Kidney (tissue), 14 donors: ENCODE results near the gene SNAPIN. TPM values are rescaled to one million over a fixed set of nuclear protein-coding genes. Genes with fewer than 3 reads are reported as not detected.

Experiments used
- DNase-seq, 5 donors: peaks; one replicate each; pipeline ENCODE4 v3.0.0-alpha.2; 2013 to 2020
- FAIRE-seq: peaks from 2 replicates; lab custom pipeline; 2012; peaks lifted over from hg19 to GRCh38; lab: Jason Lieb, UNC
- H3K27ac ChIP-seq, 2 donors: one replicate each; pipeline ENCODE4 v1.7.0; 2013; ENCODE audit warnings: low read depth in 2 of 2, low read length in 2 of 2, inconsistent platforms in 1 of 2
- H3K27me3 ChIP-seq: one replicate; pipeline ENCODE4 v1.7.1; 2013; ENCODE audit warnings: low read length, inconsistent platforms; ENCODE audit not compliant: control insufficient read depth, insufficient read depth
- H3K36me3 ChIP-seq, 3 donors: one replicate each; pipeline versions ENCODE4 v1.7.0 to v1.7.1; 2013; ENCODE audit warnings: low read length in 3 of 3, control low read depth in 1 of 3, inconsistent platforms in 1 of 3; ENCODE audit not compliant: insufficient read depth in 3 of 3, control insufficient read depth in 2 of 3
- H3K4me1 ChIP-seq, 3 donors: one replicate each; pipeline versions ENCODE4 v1.7.0 to v1.7.1; 2013; ENCODE audit warnings: low read length in 3 of 3, inconsistent platforms in 1 of 3, low read depth in 1 of 3; ENCODE audit not compliant: control insufficient read depth in 2 of 3, insufficient read depth in 2 of 3
- H3K4me3 ChIP-seq, 3 donors: one replicate each; pipeline versions ENCODE4 v1.7.0 to v1.8.1; 2013; ENCODE audit warnings: low read length in 3 of 3, control low read depth in 1 of 3, inconsistent platforms in 1 of 3
- H3K9ac ChIP-seq, 3 donors: one replicate each; pipeline versions ENCODE4 v1.7.0 to v1.7.1; 2013; ENCODE audit warnings: low read length in 3 of 3, control low read depth in 1 of 3, inconsistent platforms in 1 of 3
- H3K9me3 ChIP-seq, 3 donors: one replicate each; pipeline versions ENCODE4 v1.7.0 to v1.7.1; 2013; ENCODE audit warnings: low read length in 3 of 3, control low read depth in 1 of 3, inconsistent platforms in 1 of 3; ENCODE audit not compliant: control insufficient read depth in 2 of 3, insufficient read depth in 1 of 3
- intact Hi-C: fragments of 100-400 bp; cut with DNase I; formaldehyde crosslinking; loops from one replicate; pipeline ENCODE4 v1.11.1; 2022
- polyA plus RNA-seq: library from polyadenylated mRNA; stranded (reverse); fragments of 350-450 nt; fragmentation: Illumina TruSeq; extraction: RNeasy Lipid Tissue Mini Kit (QIAGEN cat#74804); gene quantifications from one replicate; pipeline ENCODE4 v1.2.3, GENCODE V29; 2014; ENCODE audit warnings: low read depth, low replicate concordance; ENCODE audit not compliant: insufficient read depth
- total RNA-seq: library from RNA; stranded (reverse); fragmentation: NEBNext Ultra II Directional; extraction: Animal tissue kit (Norgen Biotek cat#: 25700); gene quantifications from one replicate; pipeline ENCODE4 v1.2.1, GENCODE V29; 2021
- TF ChIP-seq, protein P1 (sequence below): IDR thresholded peaks from 3 replicates; pipeline ENCODE4 v1.5.1; 2012; ENCODE audit warnings: mild to moderate bottlenecking, moderate library complexity, borderline replicate concordance; ENCODE audit not compliant: insufficient read depth; ENCODE audit errors: extremely low read depth
- donor health status: control.
- donor health status: control.
- donor health status: control.
- donor health status: control.
- donor health status: control.
- donor health status: DM: yes; HTN: yes; CAD: no.
- donor health status: Normal renal cell carcinoma (clear cell type).

The SNAPIN gene
- total and polyA plus RNA-seq, 2 donors from 2014 or later, result 46.2 to 59.8 TPM

DNA sequence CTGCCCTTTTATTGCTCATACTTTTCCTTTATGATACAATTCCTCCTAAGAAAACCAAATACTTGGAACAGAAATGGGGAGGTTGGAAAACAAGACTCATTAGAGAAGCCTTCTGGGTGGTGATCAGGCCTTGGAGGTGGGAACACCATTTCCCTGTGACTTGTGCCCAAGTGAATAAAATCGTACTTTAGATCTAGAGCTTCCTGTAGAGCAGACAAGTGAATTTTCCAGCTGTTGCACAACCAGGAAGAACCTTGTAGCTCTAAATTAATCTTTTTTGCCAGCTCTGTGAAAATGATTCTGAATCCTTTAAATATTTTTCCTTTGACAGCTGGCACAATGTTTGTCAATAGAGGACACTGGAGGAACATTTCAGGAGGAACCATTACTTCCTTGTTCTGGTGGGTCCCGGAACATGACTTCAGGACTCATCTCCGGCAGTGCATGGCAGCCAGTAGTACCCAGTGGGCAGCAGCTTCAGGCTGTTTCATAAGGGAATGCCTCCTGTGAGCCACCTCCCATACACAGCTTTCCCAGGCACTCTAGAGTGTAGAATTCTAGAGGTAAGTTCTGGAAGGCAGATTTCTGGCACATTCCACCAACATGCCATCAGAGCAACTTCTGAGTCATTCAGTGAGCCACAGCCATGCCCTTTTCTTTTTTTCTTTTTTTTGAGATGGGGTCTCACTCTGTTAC is 5.5 kb upstream of the SNAPIN start:
- Histone ChIP-seq H3K4me3 (no peak overlapping the region), H3K9me3 (no peaks in the 10 kb centered on the region), H3K4me1 (peaks cover 0 to 14% (median 2%) of the 10 kb centered on the region in 3 donors), H3K27me3 (no peaks in the 10 kb centered on the region), H3K36me3 (no peaks in the 10 kb centered on the region), H3K27ac (peak overlapping the region in 1 of 2 donors; percentile 8), H3K9ac (no peak overlapping the region)
- FAIRE-seq (no peak), DNase-seq (no peak)
- intact Hi-C loops, result no loop called here
- TF ChIP-seq, protein P1, sequence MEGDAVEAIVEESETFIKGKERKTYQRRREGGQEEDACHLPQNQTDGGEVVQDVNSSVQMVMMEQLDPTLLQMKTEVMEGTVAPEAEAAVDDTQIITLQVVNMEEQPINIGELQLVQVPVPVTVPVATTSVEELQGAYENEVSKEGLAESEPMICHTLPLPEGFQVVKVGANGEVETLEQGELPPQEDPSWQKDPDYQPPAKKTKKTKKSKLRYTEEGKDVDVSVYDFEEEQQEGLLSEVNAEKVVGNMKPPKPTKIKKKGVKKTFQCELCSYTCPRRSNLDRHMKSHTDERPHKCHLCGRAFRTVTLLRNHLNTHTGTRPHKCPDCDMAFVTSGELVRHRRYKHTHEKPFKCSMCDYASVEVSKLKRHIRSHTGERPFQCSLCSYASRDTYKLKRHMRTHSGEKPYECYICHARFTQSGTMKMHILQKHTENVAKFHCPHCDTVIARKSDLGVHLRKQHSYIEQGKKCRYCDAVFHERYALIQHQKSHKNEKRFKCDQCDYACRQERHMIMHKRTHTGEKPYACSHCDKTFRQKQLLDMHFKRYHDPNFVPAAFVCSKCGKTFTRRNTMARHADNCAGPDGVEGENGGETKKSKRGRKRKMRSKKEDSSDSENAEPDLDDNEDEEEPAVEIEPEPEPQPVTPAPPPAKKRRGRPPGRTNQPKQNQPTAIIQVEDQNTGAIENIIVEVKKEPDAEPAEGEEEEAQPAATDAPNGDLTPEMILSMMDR, result no peak

DNA sequence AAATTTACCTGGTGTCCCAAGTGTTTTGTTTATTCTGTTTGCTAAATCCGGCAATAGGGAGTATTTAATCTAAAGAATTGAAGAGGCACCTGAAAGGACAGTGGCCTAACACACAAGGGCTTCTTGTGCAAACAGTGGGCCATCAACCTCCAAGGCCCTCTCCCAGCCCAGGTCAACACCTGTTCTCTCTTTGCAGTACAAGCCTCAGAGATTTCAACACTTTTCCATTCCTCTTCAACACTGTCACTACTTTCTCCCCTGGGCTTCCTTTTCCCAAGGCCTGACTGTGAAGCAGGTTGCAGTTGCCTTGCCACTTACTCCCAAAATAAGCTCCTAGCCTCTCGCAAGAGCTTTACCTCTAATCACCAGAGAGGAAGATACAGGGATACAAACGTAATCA is 3.2 kb upstream of the SNAPIN start:
- TF ChIP-seq, protein P1, result no peak
- H3K4me3 ChIP-seq, result no peak overlapping the region
- H3K36me3 ChIP-seq, result no peaks in the 10 kb centered on the region
- no peaks in the 10 kb centered on the region for H3K27me3 ChIP-seq
- H3K27ac ChIP-seq, result no peak overlapping the region
- H3K9me3 ChIP-seq, result no peaks in the 10 kb centered on the region
- intact Hi-C loops, result no loop called here
- no peak for DNase-seq
- no peak for FAIRE-seq
- peaks cover 0 to 22% (median 10%) of the 10 kb centered on the region in 3 donors for H3K4me1 ChIP-seq
- H3K9ac ChIP-seq, result no peak overlapping the region

DNA sequence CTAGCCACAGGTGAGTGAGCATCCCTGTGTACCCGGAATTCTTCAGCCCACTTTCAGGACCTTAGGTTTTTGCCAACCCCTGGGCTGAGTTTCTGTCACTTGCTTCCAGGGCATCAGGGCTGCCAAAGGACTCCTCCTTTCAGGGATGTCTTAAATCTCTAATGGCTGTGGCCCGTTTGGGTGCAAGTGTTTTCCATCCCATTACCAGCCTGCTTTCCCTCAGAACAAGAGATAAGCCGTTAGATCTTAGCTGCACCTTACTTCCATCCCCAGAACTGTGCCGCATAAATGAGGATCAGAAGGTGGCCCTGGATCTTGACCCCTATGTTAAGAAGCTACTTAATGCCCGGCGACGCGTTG is 652 bp downstream of the SNAPIN start:
- H3K36me3 ChIP-seq, result peaks cover 6 to 36% (median 22%) of the 10 kb centered on the region in 3 donors
- no peaks in the 10 kb centered on the region for H3K27me3 ChIP-seq
- FAIRE-seq, result no peak
- TF ChIP-seq, protein P1, result no peak
- H3K27ac ChIP-seq, result peak overlapping the region; percentile 94 to 95
- peaks cover 0 to 13% (median 10%) of the 10 kb centered on the region in 3 donors for H3K4me1 ChIP-seq
- peak overlapping the region; percentile 45 to 88 (median 85) for H3K9ac ChIP-seq
- intact Hi-C loops, result no loop called here
- no peak for DNase-seq
- H3K9me3 ChIP-seq, result no peaks in the 10 kb centered on the region
- peak overlapping the region; percentile 71 to 97 (median 95) for H3K4me3 ChIP-seq
